B cell (primary cell): ENCODE measurements around the gene PLCZ1.

Experiments used
- EZH2 ChIP-seq: IDR thresholded peaks from 2 replicates; pipeline ENCODE4 v1.6.1; 2012; ENCODE audit warnings: borderline replicate concordance, low read depth, mild to moderate bottlenecking, moderate library complexity, low read length; ENCODE audit not compliant: insufficient read depth, poor library complexity, severe bottlenecking
- TF ChIP-seq, protein P1 (sequence below): fragments of 200-600 bp; IDR thresholded peaks from one replicate; pipeline ENCODE4 v1.8.0; 2022; ENCODE audit warnings: antibody characterized with exemption, mild to moderate bottlenecking

DNA sequence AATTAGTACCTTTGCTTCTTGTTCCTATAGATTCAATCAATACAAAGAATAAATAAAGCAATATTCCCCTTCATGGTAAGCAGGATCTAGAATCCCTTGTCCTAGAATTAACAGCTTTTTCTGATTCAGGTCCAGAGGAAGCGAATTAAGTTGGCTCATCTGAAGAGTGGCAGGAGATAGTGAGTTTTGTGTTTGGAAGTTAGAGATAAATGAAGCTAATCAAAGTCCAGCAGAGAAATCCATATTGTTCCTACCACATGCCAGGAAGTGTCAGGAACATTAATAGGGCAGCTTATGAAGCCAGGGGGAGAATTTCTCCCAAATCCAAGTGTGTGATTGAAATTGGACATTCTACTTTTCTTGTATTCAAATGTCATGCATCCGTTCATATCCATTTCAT lies 14.1 kb upstream of the PLCZ1 start:
- TF ChIP-seq, protein P1, sequence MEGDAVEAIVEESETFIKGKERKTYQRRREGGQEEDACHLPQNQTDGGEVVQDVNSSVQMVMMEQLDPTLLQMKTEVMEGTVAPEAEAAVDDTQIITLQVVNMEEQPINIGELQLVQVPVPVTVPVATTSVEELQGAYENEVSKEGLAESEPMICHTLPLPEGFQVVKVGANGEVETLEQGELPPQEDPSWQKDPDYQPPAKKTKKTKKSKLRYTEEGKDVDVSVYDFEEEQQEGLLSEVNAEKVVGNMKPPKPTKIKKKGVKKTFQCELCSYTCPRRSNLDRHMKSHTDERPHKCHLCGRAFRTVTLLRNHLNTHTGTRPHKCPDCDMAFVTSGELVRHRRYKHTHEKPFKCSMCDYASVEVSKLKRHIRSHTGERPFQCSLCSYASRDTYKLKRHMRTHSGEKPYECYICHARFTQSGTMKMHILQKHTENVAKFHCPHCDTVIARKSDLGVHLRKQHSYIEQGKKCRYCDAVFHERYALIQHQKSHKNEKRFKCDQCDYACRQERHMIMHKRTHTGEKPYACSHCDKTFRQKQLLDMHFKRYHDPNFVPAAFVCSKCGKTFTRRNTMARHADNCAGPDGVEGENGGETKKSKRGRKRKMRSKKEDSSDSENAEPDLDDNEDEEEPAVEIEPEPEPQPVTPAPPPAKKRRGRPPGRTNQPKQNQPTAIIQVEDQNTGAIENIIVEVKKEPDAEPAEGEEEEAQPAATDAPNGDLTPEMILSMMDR, result no peak
- no peak for TF ChIP-seq EZH2
